ENCODE results near the gene MAML2. TPM values are rescaled to one million over a fixed set of nuclear protein-coding genes. Genes with fewer than 3 reads are reported as not detected.

The MAML2 gene
- total RNA-seq, 1 experiment from 2014 or later, result 28.3 TPM

GRCh38 chr11:96072592-96072991 lies 270.4 kb downstream of the MAML2 start:
- H3K9me2 ChIP-seq (ENCODE audit: insufficient read depth), result no peaks in the 10 kb centered on the region
- BruUV-seq (replicated peaks), result no TSS peak
- H3K9me3 ChIP-seq (ENCODE audit: insufficient read depth, low read depth), result no peaks in the 10 kb centered on the region
- no peaks in the 10 kb centered on the region for H3K27me3 ChIP-seq (ENCODE audit: insufficient read depth, low read depth)
- peaks cover 19% of the 10 kb centered on the region for H3K4me1 ChIP-seq (replicated peaks; ENCODE audit: insufficient read depth)
- peaks cover 23% of the 10 kb centered on the region for H3F3A ChIP-seq (ENCODE audit: insufficient read depth, low read depth)
- no peak overlapping the region for H2AFZ ChIP-seq
- no peaks in the 10 kb centered on the region for H4K20me1 ChIP-seq (ENCODE audit: insufficient read depth)
- H3K36me3 ChIP-seq (ENCODE audit: low read depth), result 0 out of 2 replicates have a peak, but pooled peaks cover 5% of the 10 kb centered on the region
- H3K4me3 ChIP-seq, result no peak overlapping the region
- no peak overlapping the region for H3K4me2 ChIP-seq
- no peak for DNase-seq
- TF ChIP-seq CTCF (conservative IDR thresholded peaks at IDR 0.05) (no peak), EZH2 (IDR thresholded peaks at IDR 0.05; ENCODE audit: low read depth) (no peak)
- intact Hi-C loops (cut with micrococcal nuclease; ENCODE audit: unreplicated experiment), result no loop called here
- H3K27ac ChIP-seq, result no peak overlapping the region
- peaks cover 9% of the 10 kb centered on the region for H3K79me2 ChIP-seq (ENCODE audit: low read depth)
- POLR2A ChIA-PET (ENCODE audit: unreplicated experiment), result no interaction called here
- CTCF ChIA-PET, result no interaction called here

- ChIA-PET CTCF (no interaction called here), POLR2A (ENCODE audit: unreplicated experiment) (interaction anchor here (0.6 kb wide), 1 partner anchor 153 kb away, joined by 8 read pairs; no protein-coding TSS in a partner anchor)
- no peaks in the 10 kb centered on the region for H3K9me3 ChIP-seq (ENCODE audit: insufficient read depth, low read depth)
- H2AFZ ChIP-seq, result no peak overlapping the region
- 0 out of 2 replicates have a peak, but pooled peaks cover 5% of the 10 kb centered on the region for H3K36me3 ChIP-seq (ENCODE audit: low read depth)
- BruUV-seq (replicated peaks), result no TSS peak
- H3F3A ChIP-seq (ENCODE audit: insufficient read depth, low read depth), result peaks cover 24% of the 10 kb centered on the region
- H3K4me2 ChIP-seq, result no peak overlapping the region
- intact Hi-C loops (cut with micrococcal nuclease; ENCODE audit: unreplicated experiment), result no loop called here
- peaks cover 30% of the 10 kb centered on the region for H3K79me2 ChIP-seq (ENCODE audit: low read depth)
- no peaks in the 10 kb centered on the region for H3K27me3 ChIP-seq (ENCODE audit: insufficient read depth, low read depth)
- no peak overlapping the region; the same call in 1 of the 2 replicates for H3K27ac ChIP-seq
- DNase-seq, result no peak
- H3K4me3 ChIP-seq, result no peak overlapping the region
- no peak for TF ChIP-seq CTCF (conservative IDR thresholded peaks at IDR 0.05)
- no peak for TF ChIP-seq EZH2 (IDR thresholded peaks at IDR 0.05; ENCODE audit: low read depth)
- H3K9me2 ChIP-seq (ENCODE audit: insufficient read depth), result no peaks in the 10 kb centered on the region
- no peaks in the 10 kb centered on the region for H4K20me1 ChIP-seq (ENCODE audit: insufficient read depth)
- H3K4me1 ChIP-seq (replicated peaks; ENCODE audit: insufficient read depth), result peaks cover 38% of the 10 kb centered on the region
Measured at GRCh38 chr11:96070453-96070852, 272.5 kb downstream of the MAML2 start.

- no peaks in the 10 kb centered on the region for H3K9me2 ChIP-seq (ENCODE audit: insufficient read depth)
- H3K4me3 ChIP-seq, result no peak overlapping the region
- H3K9me3 ChIP-seq (ENCODE audit: insufficient read depth, low read depth), result no peaks in the 10 kb centered on the region
- TF ChIP-seq CTCF (conservative IDR thresholded peaks at IDR 0.05) (no peak), EZH2 (IDR thresholded peaks at IDR 0.05; ENCODE audit: low read depth) (no peak)
- no peaks in the 10 kb centered on the region for H4K20me1 ChIP-seq (ENCODE audit: insufficient read depth)
- ChIA-PET CTCF (no interaction called here), POLR2A (ENCODE audit: unreplicated experiment) (no interaction called here)
- H3K27ac ChIP-seq, result peak overlapping the region; percentile 70
- H3K36me3 ChIP-seq (ENCODE audit: low read depth), result peaks cover 10% of the 10 kb centered on the region; the same call in 1 of the 2 replicates
- DNase-seq, result no peak
- no TSS peak for BruUV-seq (replicated peaks)
- H3K4me1 ChIP-seq (replicated peaks; ENCODE audit: insufficient read depth), result peaks cover 57% of the 10 kb centered on the region
- peak overlapping the region; percentile 64 for H3K4me2 ChIP-seq
- peaks cover 48% of the 10 kb centered on the region for H3K79me2 ChIP-seq (ENCODE audit: low read depth)
- H3F3A ChIP-seq (ENCODE audit: insufficient read depth, low read depth), result peaks cover 30% of the 10 kb centered on the region
- no peak overlapping the region for H2AFZ ChIP-seq
- no peaks in the 10 kb centered on the region for H3K27me3 ChIP-seq (ENCODE audit: insufficient read depth, low read depth)
- intact Hi-C loops (cut with micrococcal nuclease; ENCODE audit: unreplicated experiment), result no loop called here
Measured at GRCh38 chr11:96067160-96067559, 275.8 kb downstream of the MAML2 start.

Data from PC-9 (cell line).